MCF 10A (cell line): ENCODE results near the gene THOC2. TPM values are rescaled to one million over a fixed set of nuclear protein-coding genes. Genes with fewer than 3 reads are reported as not detected.

Experiments
- BruUV-seq: library from RNA; stranded (reverse); fragments of 400-500 nt; replicated peaks from 2 replicates; lab custom pipeline; 2021; lab: Mats Ljungman, UMichigan
- CTCF ChIA-PET: fragments of 300-600 bp; sonication (Branson Sonifier 250); formaldehyde crosslinking; extraction: SDS; loops from one replicate; lab custom pipeline; 2021; ENCODE audit warnings: antibody characterized with exemption, inconsistent platforms; lab: Yijun Ruan, JAX
- POLR2A ChIA-PET: fragments of 300-600, 350-650 bp; sonication (Branson Sonifier 250); formaldehyde crosslinking; extraction: SDS; loops from one replicate; lab custom pipeline; 2020; ENCODE audit warnings: antibody characterized with exemption, inconsistent platforms; lab: Yijun Ruan, JAX
- DNase-seq: peaks from one replicate; pipeline ENCODE4 v3.0.0-alpha.2; 2018; ENCODE audit not compliant: unreplicated experiment
- H3K27ac Mint-ChIP-seq: one replicate; pipeline ENCODE4 v1.8.0; 2022; ENCODE audit warnings: mild to moderate bottlenecking, low read depth, mixed read lengths; ENCODE audit not compliant: unreplicated experiment
- H3K27me3 Mint-ChIP-seq: one replicate; pipeline ENCODE4 v1.8.0; 2022; ENCODE audit warnings: mixed read lengths; ENCODE audit not compliant: insufficient read depth, unreplicated experiment
- H3K36me3 Mint-ChIP-seq: one replicate; pipeline ENCODE4 v1.8.0; 2022; ENCODE audit warnings: mild to moderate bottlenecking, moderate library complexity, mixed read lengths; ENCODE audit not compliant: insufficient read depth, unreplicated experiment
- H3K4me1 Mint-ChIP-seq: one replicate; pipeline ENCODE4 v1.8.0; 2022; ENCODE audit warnings: mixed read lengths; ENCODE audit not compliant: insufficient read depth, unreplicated experiment
- H3K4me3 Mint-ChIP-seq: one replicate; pipeline ENCODE4 v1.8.0; 2022; ENCODE audit warnings: mild to moderate bottlenecking, moderate library complexity, mixed read lengths; ENCODE audit not compliant: unreplicated experiment
- H3K9me3 Mint-ChIP-seq: one replicate; pipeline ENCODE4 v1.8.0; 2022; ENCODE audit warnings: mixed read lengths; ENCODE audit not compliant: unreplicated experiment
- intact Hi-C: fragments of 100-400 bp; cut with micrococcal nuclease; formaldehyde crosslinking; loops from 2 replicates; pipeline ENCODE4 v1.14.1; 2022
- total RNA-seq: library from RNA; stranded (reverse); gene quantifications from 2 replicates; pipeline ENCODE4 v1.2.3, GENCODE V29; 2022
- TF ChIP-seq, protein P1 (sequence below): fragments of 200-600 bp; IDR thresholded peaks from one replicate; pipeline ENCODE4 v1.8.0; 2022; ENCODE audit warnings: antibody characterized with exemption, mild to moderate bottlenecking; ENCODE audit not compliant: unreplicated experiment

THOC2 gene
- total RNA-seq, 1 experiment from 2014 or later, result 75.4 TPM

DNA sequence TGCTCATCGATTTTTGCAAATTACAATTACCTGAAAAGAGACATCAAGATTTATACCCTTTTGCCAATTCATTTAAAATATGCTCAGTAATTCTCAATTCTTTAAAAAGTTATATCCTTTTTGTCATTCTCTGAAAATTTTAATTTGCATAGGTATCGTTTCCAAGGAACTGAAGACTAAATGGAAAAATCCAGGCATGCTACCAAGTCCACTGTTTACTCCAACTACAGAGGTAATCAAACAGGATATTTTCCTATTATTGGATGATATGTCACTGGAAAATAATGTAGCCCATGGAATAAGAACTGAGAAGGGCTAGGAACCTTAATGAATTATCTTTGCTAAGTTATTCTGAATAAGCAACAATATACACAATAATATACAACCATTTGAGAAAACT is 132.7 kb downstream of the THOC2 start:
- Mint-ChIP-seq H3K4me3 (no peak overlapping the region), H3K27me3 (no peaks in the 10 kb centered on the region), H3K4me1 (no peaks in the 10 kb centered on the region), H3K27ac (no peak overlapping the region), H3K36me3 (peaks cover 43% of the 10 kb centered on the region), H3K9me3 (peaks cover 8% of the 10 kb centered on the region)
- intact Hi-C loops, result no loop called here
- ChIA-PET POLR2A (no interaction called here), CTCF (no interaction called here)
- TF ChIP-seq, protein P1, sequence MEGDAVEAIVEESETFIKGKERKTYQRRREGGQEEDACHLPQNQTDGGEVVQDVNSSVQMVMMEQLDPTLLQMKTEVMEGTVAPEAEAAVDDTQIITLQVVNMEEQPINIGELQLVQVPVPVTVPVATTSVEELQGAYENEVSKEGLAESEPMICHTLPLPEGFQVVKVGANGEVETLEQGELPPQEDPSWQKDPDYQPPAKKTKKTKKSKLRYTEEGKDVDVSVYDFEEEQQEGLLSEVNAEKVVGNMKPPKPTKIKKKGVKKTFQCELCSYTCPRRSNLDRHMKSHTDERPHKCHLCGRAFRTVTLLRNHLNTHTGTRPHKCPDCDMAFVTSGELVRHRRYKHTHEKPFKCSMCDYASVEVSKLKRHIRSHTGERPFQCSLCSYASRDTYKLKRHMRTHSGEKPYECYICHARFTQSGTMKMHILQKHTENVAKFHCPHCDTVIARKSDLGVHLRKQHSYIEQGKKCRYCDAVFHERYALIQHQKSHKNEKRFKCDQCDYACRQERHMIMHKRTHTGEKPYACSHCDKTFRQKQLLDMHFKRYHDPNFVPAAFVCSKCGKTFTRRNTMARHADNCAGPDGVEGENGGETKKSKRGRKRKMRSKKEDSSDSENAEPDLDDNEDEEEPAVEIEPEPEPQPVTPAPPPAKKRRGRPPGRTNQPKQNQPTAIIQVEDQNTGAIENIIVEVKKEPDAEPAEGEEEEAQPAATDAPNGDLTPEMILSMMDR, result no peak
- no peak for DNase-seq
- BruUV-seq, result no TSS peak

DNA sequence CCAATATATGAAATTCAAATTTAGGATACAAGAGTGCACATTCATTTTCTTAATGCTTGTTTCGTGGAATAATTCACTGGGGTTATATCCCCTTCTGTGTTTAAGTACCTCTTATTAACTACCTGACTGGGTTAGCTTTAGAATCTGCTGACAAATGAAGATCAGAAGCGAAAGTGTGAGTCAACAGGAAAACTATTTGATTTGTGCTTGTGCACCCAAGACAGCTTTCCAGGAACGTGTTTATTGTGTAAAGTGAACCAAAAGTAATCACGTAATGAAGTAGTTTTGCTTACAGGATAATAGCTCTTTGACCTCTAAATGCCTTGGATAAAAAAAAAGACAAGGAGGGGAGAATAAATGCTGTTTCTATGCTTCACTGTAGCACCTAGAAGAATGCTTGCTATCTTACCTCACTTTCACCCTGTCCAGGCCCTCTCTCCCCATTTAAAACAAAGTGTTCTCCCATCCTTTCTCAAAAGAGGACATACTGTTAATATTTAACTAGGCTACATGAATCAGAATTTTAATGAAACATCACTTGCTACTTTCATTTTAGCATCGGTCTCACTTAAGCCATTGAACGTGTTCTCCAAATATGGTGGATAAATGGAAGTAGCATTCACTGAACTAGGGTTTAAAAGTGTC is 141.9 kb downstream of the THOC2 start:
- no TSS peak for BruUV-seq
- intact Hi-C loops, result no loop called here

DNA sequence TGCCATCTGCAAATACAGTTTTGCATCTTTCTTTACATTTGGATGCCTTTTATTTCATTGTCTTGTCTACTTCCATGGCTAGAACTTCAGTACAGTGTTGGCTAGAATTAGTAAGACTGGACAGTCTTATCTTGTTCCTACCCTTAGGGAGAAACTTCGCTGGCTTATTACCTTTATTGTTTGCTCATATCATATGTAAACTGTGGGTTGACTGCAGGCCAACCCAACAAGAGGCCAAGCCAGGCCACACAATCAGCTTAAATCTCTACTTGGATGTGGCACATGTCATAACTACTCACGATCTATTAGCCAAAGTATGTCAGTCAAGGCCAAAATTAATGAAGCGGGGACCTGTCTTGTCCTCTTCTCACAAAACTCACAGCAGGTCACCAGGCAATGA is 144.1 kb downstream of the THOC2 start:
- DNase-seq, result no peak
- Mint-ChIP-seq H3K4me1 (peaks cover 6% of the 10 kb centered on the region), H3K36me3 (peaks cover 7% of the 10 kb centered on the region), H3K9me3 (no peaks in the 10 kb centered on the region), H3K4me3 (no peak overlapping the region), H3K27ac (no peak overlapping the region), H3K27me3 (no peaks in the 10 kb centered on the region)
- TF ChIP-seq, protein P1, result no peak
- intact Hi-C loops, result no loop called here
- POLR2A ChIA-PET, result interaction anchor here (0.5 kb wide), 1 partner anchor 32 kb away, joined by 3 read pairs; no protein-coding TSS in a partner anchor
- CTCF ChIA-PET, result no interaction called here
- no TSS peak for BruUV-seq

More for the DNA sequence above, 141.9 kb downstream of the THOC2 start:
- TF ChIP-seq, protein P1, result no peak
- Mint-ChIP-seq H3K4me1 (peaks cover 6% of the 10 kb centered on the region), H3K4me3 (no peak overlapping the region), H3K27me3 (no peaks in the 10 kb centered on the region), H3K36me3 (peaks cover 7% of the 10 kb centered on the region), H3K27ac (no peak overlapping the region), H3K9me3 (peaks cover 12% of the 10 kb centered on the region)
- ChIA-PET POLR2A (interaction anchor here (0.6 to 1.0 kb wide), 3 partner anchors 78 to 241 kb away, joined by 3 to 4 read pairs (median 3); no protein-coding TSS in a partner anchor), CTCF (interaction anchor here (0.9 kb wide), 1 partner anchor 141 kb away, joined by 3 read pairs; no protein-coding TSS in a partner anchor)
- peak; percentile 45 for DNase-seq

DNA sequence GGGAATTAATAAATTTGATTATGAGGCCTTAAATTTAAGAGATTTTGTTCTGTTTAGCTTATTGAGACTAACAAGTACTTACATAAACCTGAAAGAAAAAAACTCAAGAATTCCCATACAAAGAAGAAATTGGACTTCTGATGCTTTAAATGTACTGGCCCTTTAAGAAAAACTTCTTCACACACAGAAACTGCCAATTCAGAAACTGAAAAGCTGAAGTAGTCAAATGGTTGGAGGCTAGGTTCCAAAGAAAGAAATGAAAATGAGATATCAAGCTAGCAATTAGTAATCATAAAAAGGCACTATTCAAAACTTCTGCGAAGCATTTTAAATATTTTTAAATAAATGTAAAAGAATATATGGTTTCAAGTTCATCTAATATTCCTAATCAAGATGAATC is 151.3 kb downstream of the THOC2 start:
- Mint-ChIP-seq H3K27me3 (no peaks in the 10 kb centered on the region), H3K27ac (no peak overlapping the region), H3K4me3 (no peak overlapping the region), H3K4me1 (no peaks in the 10 kb centered on the region), H3K36me3 (no peaks in the 10 kb centered on the region), H3K9me3 (peaks cover 17% of the 10 kb centered on the region)
- BruUV-seq, result no TSS peak
- TF ChIP-seq, protein P1, result no peak
- DNase-seq, result no peak
- POLR2A ChIA-PET, result no interaction called here
- CTCF ChIA-PET, result interaction anchor here (0.6 kb wide), 2 partner anchors 61 to 83 kb away, joined by 3 read pairs; no protein-coding TSS in a partner anchor
- intact Hi-C loops, result no loop called here
